AG04450 (cell line): Measurements from ENCODE around the gene EIF4E1B. TPM values are rescaled to one million over a fixed set of nuclear protein-coding genes. Genes with fewer than 3 reads are reported as not detected.

ENCODE experiments used
- CTCF ChIA-PET: fragments of 300-600, 350-600 bp; formaldehyde crosslinking; extraction: SDS; loops from one replicate; lab custom pipeline; 2022; ENCODE audit warnings: antibody characterized with exemption, inconsistent platforms; lab: Charles Lee
- POLR2A ChIA-PET: fragments of 350-600 bp; formaldehyde crosslinking; extraction: SDS; loops from one replicate; lab custom pipeline; 2021; ENCODE audit warnings: antibody characterized with exemption, inconsistent platforms; lab: Yijun Ruan, JAX
- DNase-seq: peaks from one replicate; pipeline ENCODE4 v3.0.0-alpha.2; 2011; ENCODE audit warnings: low read depth, low spot score
- H3K27ac ChIP-seq: one replicate; pipeline ENCODE4 v1.5.1; 2012; ENCODE audit warnings: low read depth, low read length, control low read depth
- H3K27me3 ChIP-seq: one replicate; pipeline ENCODE4 v1.6.0; 2012; ENCODE audit warnings: low read length; ENCODE audit not compliant: control insufficient read depth, insufficient read depth
- H3K4me3 ChIP-seq: 2 replicates; pipeline ENCODE4 v1.5.1; 2011; ENCODE audit warnings: mild to moderate bottlenecking, low read depth, low read length, control low read depth
- H3K9me3 ChIP-seq: 2 replicates; pipeline ENCODE4 v1.5.1; 2012; ENCODE audit warnings: low read length; ENCODE audit not compliant: control insufficient read depth, insufficient read depth
- CTCF ChIP-seq: IDR thresholded peaks from 2 replicates; pipeline ENCODE4 v1.5.1; 2011; ENCODE audit warnings: low read depth, low read length, control low read depth, inconsistent platforms
- polyA plus RNA-seq: library from polyadenylated mRNA; depleted of rRNA; stranded (reverse); fragments of >200 nt; gene quantifications from 2 replicates; pipeline ENCODE4 v1.2.3, GENCODE V29; 2011

EIF4E1B gene
- polyA plus RNA-seq, 1 experiment: not detected

GRCh38 chr5:176647030-176647842 is 16.8 kb downstream of the EIF4E1B start, which contains the start of gene TSPAN17:
TSS of gene TSPAN17 (plus strand) at chr5:176647484. CDS start at chr5:176647616, 132 bp downstream.
- Histone ChIP-seq H3K4me3 (peak within 1 kb of the TSS; percentile 86), H3K27ac (peak within 1 kb of the TSS; percentile 31), H3K27me3 (no peaks in the 10 kb centered on the region), H3K9me3 (no peaks in the 10 kb centered on the region; the same call in 1 of the 2 replicates)
- POLR2A ChIA-PET: interaction anchor here (0.6 to 2.0 kb wide), 8 partner anchors 11 to 724 kb away, joined by 3 to 9 read pairs (median 4); partner anchors contain the start of genes EIF4E1B and SNCB
- TF ChIP-seq CTCF: peak; percentile 38
- peak; percentile 96 for DNase-seq
- CTCF ChIA-PET: interaction anchor here (0.6 to 7.2 kb wide), 12 partner anchors 11 to 918 kb away, joined by 3 to 112 read pairs (median 4); partner anchors contain the start of genes EIF4E1B and SNCB

GRCh38 chr5:176647843-176648473 is 17.5 kb downstream of the EIF4E1B start:
- DNase-seq: no peak
- H3K27ac ChIP-seq: peak overlapping the region; percentile 11
- ChIA-PET POLR2A (interaction anchor here (2.0 kb wide), 1 partner anchor 13 kb away, joined by 7 read pairs; no protein-coding TSS in a partner anchor), CTCF (interaction anchor here (0.8 to 7.2 kb wide), 5 partner anchors 10 to 200 kb away, joined by 3 to 112 read pairs (median 6); no protein-coding TSS in a partner anchor)
- TF ChIP-seq CTCF: no peak
- H3K4me3 ChIP-seq: peak overlapping the region; percentile 86
- H3K9me3 ChIP-seq: no peaks in the 10 kb centered on the region; the same call in 1 of the 2 replicates
- H3K27me3 ChIP-seq: no peaks in the 10 kb centered on the region

GRCh38 chr5:176648474-176649194 is 18.2 kb downstream of the EIF4E1B start:
- no peak for DNase-seq
- Histone ChIP-seq H3K27ac (peak overlapping the region; percentile 21), H3K4me3 (peak overlapping the region; percentile 86), H3K27me3 (no peaks in the 10 kb centered on the region), H3K9me3 (no peaks in the 10 kb centered on the region; the same call in 1 of the 2 replicates)
- CTCF ChIA-PET: interaction anchor here (1.0 to 7.2 kb wide), 4 partner anchors 9 to 201 kb away, joined by 4 to 112 read pairs (median 17); no protein-coding TSS in a partner anchor
- POLR2A ChIA-PET: interaction anchor here (0.8 to 2.0 kb wide), 2 partner anchors 12 to 39 kb away, joined by 5 to 7 read pairs; no protein-coding TSS in a partner anchor
- no peak for TF ChIP-seq CTCF

GRCh38 chr5:176650354-176650884 is 19.9 kb downstream of the EIF4E1B start:
- Histone ChIP-seq H3K27me3 (no peaks in the 10 kb centered on the region), H3K27ac (no peak overlapping the region), H3K9me3 (no peaks in the 10 kb centered on the region; the same call in 1 of the 2 replicates), H3K4me3 (no peak overlapping the region)
- ChIA-PET CTCF (interaction anchor here (7.2 kb wide), 1 partner anchor 10 kb away, joined by 112 read pairs; no protein-coding TSS in a partner anchor), POLR2A (no interaction called here)
- no peak for TF ChIP-seq CTCF
- no peak for DNase-seq
